ENCODE results near the gene CCDC85C.

GRCh38 chr14:99559286-99559990, 44.6 kb downstream of the CCDC85C start:
- no peak for TF ChIP-seq POLR2AphosphoS5 (IDR thresholded peaks at IDR 0.05; ENCODE audit: borderline replicate concordance, low read depth, low read length)
- no peak for TF ChIP-seq EZH2 (IDR thresholded peaks at IDR 0.05)
- no peak for TF ChIP-seq FOXP2 (optimal IDR thresholded peaks at IDR 0.05; ENCODE audit: control extremely low read depth, extremely low read length, insufficient read depth)

All from SK-N-MC (cell line).